ENCODE data around the gene TBC1D14. TPM values are rescaled to one million over a fixed set of nuclear protein-coding genes. Genes with fewer than 3 reads are reported as not detected.

Gene TBC1D14
- total RNA-seq, 1 donor, result 39.4 TPM

DNA sequence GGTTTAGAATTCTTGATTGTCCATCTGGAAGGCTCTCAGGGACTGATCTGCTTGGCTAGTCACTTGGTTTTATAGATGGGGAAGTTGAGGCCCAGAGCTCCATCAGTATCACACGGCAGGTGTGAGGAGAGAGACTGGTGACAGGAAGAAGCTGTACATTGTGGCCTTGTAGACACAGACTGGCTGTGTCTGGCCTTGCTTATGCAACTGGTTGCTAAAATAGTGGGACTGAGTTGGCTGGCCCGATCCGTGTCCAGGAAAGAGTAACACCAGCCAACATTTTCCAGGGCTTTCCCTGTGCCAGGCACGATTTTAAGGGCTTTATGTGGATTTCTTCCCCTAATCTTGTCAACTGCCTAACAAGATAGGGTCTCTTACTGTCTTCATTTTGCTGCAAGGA lies 2.8 kb downstream of the TBC1D14 start:
- H3K9me3 ChIP-seq (ENCODE audit: low read depth, low read length), result no peaks in the 10 kb centered on the region
- peaks cover 14% of the 10 kb centered on the region for H3K4me1 ChIP-seq (ENCODE audit: insufficient read depth, low read length)
- H3K27me3 ChIP-seq (ENCODE audit: insufficient read depth, low read length), result peaks cover 7% of the 10 kb centered on the region
- H3K4me2 ChIP-seq (ENCODE audit: insufficient read depth, low read length), result no peak overlapping the region
- H3K36me3 ChIP-seq (ENCODE audit: insufficient read depth, low read length), result no peaks in the 10 kb centered on the region
- no peak overlapping the region for H2AFZ ChIP-seq (ENCODE audit: low read length)
- peaks cover 26% of the 10 kb centered on the region for H3K79me2 ChIP-seq (ENCODE audit: insufficient read depth, low read length)
- H3K4me3 ChIP-seq (ENCODE audit: insufficient read depth, low read length), result no peak overlapping the region
- no peak overlapping the region for H3K27ac ChIP-seq (ENCODE audit: low read depth, low read length)
- no peak for TF ChIP-seq CTCF (IDR thresholded peaks at IDR 0.05; ENCODE audit: extremely low read depth, low read depth, low read length)
- peaks cover 37% of the 10 kb centered on the region for H4K20me1 ChIP-seq (ENCODE audit: insufficient read depth, low read length)
- no peak for DNase-seq (ENCODE audit: insufficient read length, low spot score, missing footprints)

GRCh38 chr4:6913350-6913905 lies 3.8 kb downstream of the TBC1D14 start:
- peaks cover 44% of the 10 kb centered on the region for H4K20me1 ChIP-seq (ENCODE audit: insufficient read depth, low read length)
- H3K36me3 ChIP-seq (ENCODE audit: insufficient read depth, low read length), result no peaks in the 10 kb centered on the region
- H3K9me3 ChIP-seq (ENCODE audit: low read depth, low read length), result no peaks in the 10 kb centered on the region
- no peak for DNase-seq (ENCODE audit: insufficient read length, low spot score, missing footprints)
- no peak overlapping the region for H3K27ac ChIP-seq (ENCODE audit: low read depth, low read length)
- no peak overlapping the region for H3K4me3 ChIP-seq (ENCODE audit: insufficient read depth, low read length)
- H3K79me2 ChIP-seq (ENCODE audit: insufficient read depth, low read length), result peaks cover 26% of the 10 kb centered on the region
- H2AFZ ChIP-seq (ENCODE audit: low read length), result no peak overlapping the region
- H3K4me2 ChIP-seq (ENCODE audit: insufficient read depth, low read length), result no peak overlapping the region
- no peaks in the 10 kb centered on the region for H3K27me3 ChIP-seq (ENCODE audit: insufficient read depth, low read length)
- H3K4me1 ChIP-seq (ENCODE audit: insufficient read depth, low read length), result peaks cover 7% of the 10 kb centered on the region
- no peak for TF ChIP-seq CTCF (IDR thresholded peaks at IDR 0.05; ENCODE audit: extremely low read depth, low read depth, low read length)

GRCh38 chr4:6914448-6914847 lies 4.8 kb downstream of the TBC1D14 start:
- H3K4me1 ChIP-seq (ENCODE audit: insufficient read depth, low read length), result no peaks in the 10 kb centered on the region
- H3K27ac ChIP-seq (ENCODE audit: low read depth, low read length), result no peak overlapping the region
- peaks cover 26% of the 10 kb centered on the region for H3K79me2 ChIP-seq (ENCODE audit: insufficient read depth, low read length)
- no peaks in the 10 kb centered on the region for H3K27me3 ChIP-seq (ENCODE audit: insufficient read depth, low read length)
- no peak overlapping the region for H2AFZ ChIP-seq (ENCODE audit: low read length)
- no peak overlapping the region for H3K4me2 ChIP-seq (ENCODE audit: insufficient read depth, low read length)
- no peak for DNase-seq (ENCODE audit: insufficient read length, low spot score, missing footprints)
- H3K4me3 ChIP-seq (ENCODE audit: insufficient read depth, low read length), result no peak overlapping the region
- peaks cover 46% of the 10 kb centered on the region for H4K20me1 ChIP-seq (ENCODE audit: insufficient read depth, low read length)
- H3K36me3 ChIP-seq (ENCODE audit: insufficient read depth, low read length), result no peaks in the 10 kb centered on the region
- no peaks in the 10 kb centered on the region for H3K9me3 ChIP-seq (ENCODE audit: low read depth, low read length)
- TF ChIP-seq CTCF (IDR thresholded peaks at IDR 0.05; ENCODE audit: extremely low read depth, low read depth, low read length), result no peak

- H3K27ac ChIP-seq (ENCODE audit: low read depth, low read length), result no peak overlapping the region
- H3K4me1 ChIP-seq (ENCODE audit: insufficient read depth, low read length), result no peaks in the 10 kb centered on the region
- peaks cover 25% of the 10 kb centered on the region for H3K79me2 ChIP-seq (ENCODE audit: insufficient read depth, low read length)
- no peak overlapping the region for H3K4me2 ChIP-seq (ENCODE audit: insufficient read depth, low read length)
- H3K36me3 ChIP-seq (ENCODE audit: insufficient read depth, low read length), result no peaks in the 10 kb centered on the region
- no peaks in the 10 kb centered on the region for H3K9me3 ChIP-seq (ENCODE audit: low read depth, low read length)
- no peaks in the 10 kb centered on the region for H3K27me3 ChIP-seq (ENCODE audit: insufficient read depth, low read length)
- H3K4me3 ChIP-seq (ENCODE audit: insufficient read depth, low read length), result no peak overlapping the region
- H2AFZ ChIP-seq (ENCODE audit: low read length), result no peak overlapping the region
- no peak for TF ChIP-seq CTCF (IDR thresholded peaks at IDR 0.05; ENCODE audit: extremely low read depth, low read depth, low read length)
- DNase-seq (ENCODE audit: insufficient read length, low spot score, missing footprints), result no peak
- H4K20me1 ChIP-seq (ENCODE audit: insufficient read depth, low read length), result peaks cover 46% of the 10 kb centered on the region
Observed at GRCh38 chr4:6915041-6916005, 5.7 kb downstream of the TBC1D14 start.

Data from osteoblast (primary cell).